B cell (primary cell): ENCODE data around the gene PIGH.

Experiments
- CTCF ChIP-seq: fragments of 200-600 bp; IDR thresholded peaks from one replicate; pipeline ENCODE4 v1.8.0; 2022; ENCODE audit warnings: antibody characterized with exemption, mild to moderate bottlenecking
- EZH2 ChIP-seq: IDR thresholded peaks from 2 replicates; pipeline ENCODE4 v1.6.1; 2012; ENCODE audit warnings: borderline replicate concordance, low read depth, mild to moderate bottlenecking, moderate library complexity, low read length; ENCODE audit not compliant: insufficient read depth, poor library complexity, severe bottlenecking

DNA sequence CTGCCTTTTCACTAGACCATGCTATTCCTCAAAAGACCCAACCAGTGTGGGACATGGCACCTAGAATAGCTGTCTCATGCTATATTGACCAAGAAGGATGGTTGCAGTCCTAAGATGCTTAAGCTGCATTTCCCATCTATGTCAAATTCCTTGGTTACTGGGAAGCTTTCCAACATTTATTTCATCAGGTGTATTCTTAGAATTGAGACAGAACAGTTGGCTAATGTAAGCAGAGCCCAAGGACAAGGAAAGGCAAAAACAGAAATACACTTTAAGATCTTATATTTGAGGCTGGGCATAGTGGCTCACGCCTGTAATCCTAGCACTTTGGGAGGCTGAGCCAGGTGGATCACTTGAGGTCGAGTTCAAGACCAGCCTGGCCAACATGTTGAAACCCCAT is 44.4 kb upstream of the PIGH start:
- TF ChIP-seq CTCF (no peak), EZH2 (no peak)
